SU-DHL-6 (cell line): ENCODE data around the gene ALX4.

Source experiments
- H2AFZ ChIP-seq: fragments of 200-600 bp; sonication (generic); 2 replicates; pipeline ENCODE4 v1.6.1; 2014; ENCODE audit warnings: low read depth, mild to moderate bottlenecking, moderate library complexity, mixed read lengths, antibody characterized with exemption, low read length; ENCODE audit not compliant: severe bottlenecking
- H3F3A ChIP-seq: fragments of 200-600 bp; shearing (Covaris generic); 2 replicates; pipeline ENCODE4 v1.6.0; 2016; ENCODE audit warnings: antibody characterized with exemption, mild to moderate bottlenecking; ENCODE audit not compliant: insufficient read depth
- H3K27ac ChIP-seq: fragments of 200-600 bp; sonication (generic); 2 replicates; pipeline ENCODE4 v1.5.1; 2016; ENCODE audit warnings: low read depth, mild to moderate bottlenecking, low read length, moderate library complexity, mixed read lengths
- H3K27me3 ChIP-seq: fragments of 200-600 bp; sonication (generic), shearing (Covaris generic); 2 replicates; pipeline ENCODE4 v1.6.0; 2014; ENCODE audit warnings: mild to moderate bottlenecking, low read length
- H3K36me3 ChIP-seq: fragments of 200-600 bp; sonication (generic); 2 replicates; pipeline ENCODE4 v1.6.1; 2014; ENCODE audit warnings: mild to moderate bottlenecking, low read length, mixed read lengths
- H3K4me2 ChIP-seq: fragments of 300-600, 200-600 bp; shearing (Covaris generic), sonication (generic); 2 replicates; pipeline ENCODE4 v1.6.0; 2014; ENCODE audit warnings: low read length, low read depth, mild to moderate bottlenecking; ENCODE audit not compliant: poor library complexity, severe bottlenecking
- H3K4me3 ChIP-seq: fragments of 200-600 bp; sonication (generic); 2 replicates; pipeline ENCODE4 v1.5.1; 2014; ENCODE audit warnings: antibody characterized with exemption, low read length, mild to moderate bottlenecking, mixed read lengths; ENCODE audit not compliant: insufficient read depth, poor library complexity, severe bottlenecking
- H3K79me2 ChIP-seq: fragments of 200-600 bp; sonication (generic); 2 replicates; pipeline ENCODE4 v1.6.1; 2014; ENCODE audit warnings: mild to moderate bottlenecking, low read length, moderate library complexity; ENCODE audit not compliant: insufficient read depth
- H3K9ac ChIP-seq: fragments of 200-600 bp; sonication (generic); 2 replicates; pipeline ENCODE4 v1.7.0; 2014; ENCODE audit warnings: mild to moderate bottlenecking, low read length
- H3K9me2 ChIP-seq: fragments of 200-600 bp; sonication (generic); replicated peaks from 2 replicates; pipeline ENCODE4 v1.6.1; 2014; ENCODE audit warnings: low read length; ENCODE audit not compliant: insufficient read depth
- H3K9me3 ChIP-seq: fragments of 200-600 bp; sonication (generic); 2 replicates; pipeline ENCODE4 v1.6.1; 2014; ENCODE audit warnings: low read length, mixed read lengths; ENCODE audit not compliant: insufficient read depth
- H4K20me1 ChIP-seq: fragments of 200-600 bp; sonication (generic); 2 replicates; pipeline ENCODE4 v1.6.1; 2014; ENCODE audit warnings: low read depth, mild to moderate bottlenecking, antibody characterized with exemption, low read length, moderate library complexity, mixed read lengths
- CTCF ChIP-seq: fragments of 200-600 bp; sonication (generic); IDR thresholded peaks from one replicate; pipeline ENCODE4 v1.5.1; 2017; ENCODE audit warnings: antibody characterized with exemption, mild to moderate bottlenecking, low read length, moderate library complexity; ENCODE audit not compliant: insufficient read depth, poor library complexity, severe bottlenecking
- EZH2phosphoT487 ChIP-seq: fragments of 200-600 bp; sonication (generic), shearing (Covaris generic); conservative IDR thresholded peaks from 2 replicates; pipeline ENCODE4 v1.6.1; 2018; ENCODE audit warnings: mild to moderate bottlenecking, antibody characterized with exemption, low read length, moderate library complexity, mixed read lengths

ALX4 gene

GRCh38 chr11:44326615-44327475 is 16.9 kb upstream of the ALX4 start:
- no peaks in the 10 kb centered on the region for H3F3A ChIP-seq
- H3K9me2 ChIP-seq, result no peaks in the 10 kb centered on the region
- H3K9ac ChIP-seq, result no peak overlapping the region
- no peak overlapping the region for H2AFZ ChIP-seq
- TF ChIP-seq CTCF (no peak), EZH2phosphoT487 (no peak)
- no peaks in the 10 kb centered on the region for H3K9me3 ChIP-seq
- no peak overlapping the region for H3K4me3 ChIP-seq
- H4K20me1 ChIP-seq, result no peaks in the 10 kb centered on the region
- H3K36me3 ChIP-seq, result no peaks in the 10 kb centered on the region
- no peak overlapping the region for H3K4me2 ChIP-seq
- H3K79me2 ChIP-seq, result no peaks in the 10 kb centered on the region
- no peaks in the 10 kb centered on the region for H3K27me3 ChIP-seq
- no peak overlapping the region for H3K27ac ChIP-seq

- no peaks in the 10 kb centered on the region for H3K27me3 ChIP-seq
- H3K27ac ChIP-seq, result no peak overlapping the region
- H2AFZ ChIP-seq, result no peak overlapping the region
- TF ChIP-seq CTCF (no peak), EZH2phosphoT487 (no peak)
- no peaks in the 10 kb centered on the region for H3K9me2 ChIP-seq
- H3F3A ChIP-seq, result no peaks in the 10 kb centered on the region
- H3K4me3 ChIP-seq, result no peak overlapping the region
- no peaks in the 10 kb centered on the region for H3K9me3 ChIP-seq
- H3K36me3 ChIP-seq, result no peaks in the 10 kb centered on the region
- H3K79me2 ChIP-seq, result no peaks in the 10 kb centered on the region
- H4K20me1 ChIP-seq, result no peaks in the 10 kb centered on the region
- no peak overlapping the region for H3K9ac ChIP-seq
- no peak overlapping the region for H3K4me2 ChIP-seq
Measured at GRCh38 chr11:44325698-44326097, 15.8 kb upstream of the ALX4 start.

DNA sequence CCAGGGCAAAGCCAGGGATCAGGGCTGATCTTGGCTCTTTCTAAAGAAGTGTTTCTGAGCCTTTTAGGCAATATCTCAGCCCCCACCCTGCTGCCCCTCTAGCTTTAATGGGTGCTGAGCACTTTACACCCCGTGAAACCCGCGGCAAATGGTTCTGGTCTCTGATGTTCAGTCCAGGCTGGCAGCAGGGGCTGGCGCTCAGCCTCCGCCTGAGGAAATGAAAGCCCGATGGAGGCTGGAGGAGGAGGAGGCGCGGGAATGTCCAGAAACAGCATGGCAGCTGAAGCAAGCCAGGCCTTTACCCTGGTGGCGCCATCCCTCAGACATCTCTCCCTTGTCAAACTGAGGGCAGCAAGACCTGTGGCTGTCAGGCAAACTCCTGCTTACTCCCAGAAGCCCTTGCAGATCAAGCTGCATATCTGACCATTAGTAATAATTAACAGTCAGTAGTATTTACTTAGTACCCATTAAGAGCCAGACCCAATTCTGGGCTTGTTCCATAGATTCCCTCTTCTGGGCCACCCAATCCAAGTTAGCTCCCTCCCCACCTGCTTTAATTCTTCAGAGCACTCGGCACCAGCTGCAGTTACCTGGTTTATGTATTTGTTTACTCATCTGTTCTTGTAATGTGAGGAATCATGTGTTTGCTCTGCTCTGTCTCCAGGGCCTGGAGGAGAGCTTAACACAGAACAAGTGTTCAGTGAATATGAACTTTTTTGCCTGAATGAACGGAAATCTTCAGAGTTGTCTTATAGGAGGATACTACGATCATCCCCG is 15.0 kb upstream of the ALX4 start:
- H3K36me3 ChIP-seq, result no peaks in the 10 kb centered on the region
- no peaks in the 10 kb centered on the region for H3K9me2 ChIP-seq
- no peaks in the 10 kb centered on the region for H4K20me1 ChIP-seq
- H2AFZ ChIP-seq, result no peak overlapping the region
- TF ChIP-seq EZH2phosphoT487 (no peak), CTCF (no peak)
- H3K79me2 ChIP-seq, result no peaks in the 10 kb centered on the region
- no peaks in the 10 kb centered on the region for H3K9me3 ChIP-seq
- no peaks in the 10 kb centered on the region for H3K27me3 ChIP-seq
- no peak overlapping the region for H3K4me2 ChIP-seq
- H3K9ac ChIP-seq, result no peak overlapping the region
- H3K27ac ChIP-seq, result no peak overlapping the region
- H3K4me3 ChIP-seq, result no peak overlapping the region
- H3F3A ChIP-seq, result no peaks in the 10 kb centered on the region
